H9 (cell line): ENCODE results near the gene RIC1. TPM values are rescaled to one million over a fixed set of nuclear protein-coding genes. Genes with fewer than 3 reads are reported as not detected.

ENCODE experiments used
- DNase-seq: peaks from one replicate; pipeline ENCODE4 v3.0.0-alpha.2; 2017
- H2AFZ ChIP-seq: one replicate; pipeline ENCODE4 v1.6.1; 2013; ENCODE audit warnings: mild to moderate bottlenecking, low read length, control low read depth, moderate library complexity
- H2AK5ac ChIP-seq: 2 replicates; pipeline ENCODE4 v1.6.1; 2013; ENCODE audit warnings: low read length, control low read depth, mixed read lengths; ENCODE audit not compliant: insufficient read length
- H2BK120ac ChIP-seq: one replicate; pipeline ENCODE4 v1.6.1; 2013; ENCODE audit warnings: low read depth, mild to moderate bottlenecking, low read length, control low read depth, inconsistent platforms; ENCODE audit not compliant: poor library complexity, severe bottlenecking
- H2BK12ac ChIP-seq: 2 replicates; pipeline ENCODE4 v1.6.1; 2013; ENCODE audit warnings: low read length, control low read depth, mixed read lengths, low read depth; ENCODE audit not compliant: insufficient read length
- H2BK15ac ChIP-seq: 2 replicates; pipeline ENCODE4 v1.6.1; 2013; ENCODE audit warnings: low read depth, low read length, control low read depth
- H2BK20ac ChIP-seq: one replicate; pipeline ENCODE4 v1.6.1; 2013; ENCODE audit warnings: low read depth, mild to moderate bottlenecking, low read length, control low read depth, inconsistent platforms; ENCODE audit not compliant: poor library complexity, severe bottlenecking
- H2BK5ac ChIP-seq: 2 replicates; pipeline ENCODE4 v1.6.1; 2013; ENCODE audit warnings: low read length, control low read depth, mixed read lengths; ENCODE audit not compliant: insufficient read length
- H3K14ac ChIP-seq: 2 replicates; pipeline ENCODE4 v1.6.1; 2013; ENCODE audit warnings: low read length, control low read depth; ENCODE audit not compliant: insufficient read depth
- H3K18ac ChIP-seq: 2 replicates; pipeline ENCODE4 v1.6.1; 2013; ENCODE audit warnings: low read depth, mild to moderate bottlenecking, mixed read lengths, low read length, control low read depth; ENCODE audit not compliant: insufficient read length
- H3K23ac ChIP-seq: 2 replicates; pipeline ENCODE4 v1.6.1; 2013; ENCODE audit warnings: low read length, control low read depth, mixed read lengths, low read depth; ENCODE audit not compliant: insufficient read length
- H3K23me2 ChIP-seq: 2 replicates; pipeline ENCODE4 v1.6.1; 2013; ENCODE audit warnings: low read depth, mild to moderate bottlenecking, mixed read lengths, low read length, control low read depth; ENCODE audit not compliant: insufficient read length, poor library complexity, severe bottlenecking
- H3K27ac ChIP-seq: 2 replicates; pipeline ENCODE4 v1.5.1; 2013; ENCODE audit warnings: low read length, control low read depth, mixed read lengths, low read depth; ENCODE audit not compliant: insufficient read length
- H3K27me3 ChIP-seq: 2 replicates; pipeline ENCODE4 v1.6.1; 2013; ENCODE audit warnings: low read length, control low read depth, inconsistent platforms; ENCODE audit not compliant: insufficient read depth
- H3K4ac ChIP-seq: 2 replicates; pipeline ENCODE4 v1.6.1; 2013; ENCODE audit warnings: low read depth, mild to moderate bottlenecking, control low read depth, inconsistent platforms, low read length, moderate library complexity
- H3K4me1 ChIP-seq: 2 replicates; pipeline ENCODE4 v1.6.1; 2013; ENCODE audit warnings: low read length, control low read depth, inconsistent platforms; ENCODE audit not compliant: insufficient read depth
- H3K4me2 ChIP-seq: 2 replicates; pipeline ENCODE4 v1.6.1; 2013; ENCODE audit warnings: low read length, control low read depth, mixed read lengths; ENCODE audit not compliant: insufficient read length, insufficient read depth
- H3K56ac ChIP-seq: 2 replicates; pipeline ENCODE4 v1.6.1; 2013; ENCODE audit warnings: low read depth, mild to moderate bottlenecking, mixed read lengths, low read length, control low read depth; ENCODE audit not compliant: insufficient read length
- H3K79me1 ChIP-seq: 2 replicates; pipeline ENCODE4 v1.6.1; 2013; ENCODE audit warnings: low read depth, mild to moderate bottlenecking, moderate library complexity, low read length, control low read depth, inconsistent platforms; ENCODE audit not compliant: insufficient read depth, poor library complexity, severe bottlenecking
- H3K79me2 ChIP-seq: 2 replicates; pipeline ENCODE4 v1.6.1; 2013; ENCODE audit warnings: low read length, control low read depth, inconsistent platforms; ENCODE audit not compliant: insufficient read depth
- H3K9ac ChIP-seq: 2 replicates; pipeline ENCODE4 v1.6.1; 2013; ENCODE audit warnings: low read length, control low read depth, mixed read lengths; ENCODE audit not compliant: insufficient read length; ENCODE audit errors: extremely low read depth
- H3K9me3 ChIP-seq: one replicate; pipeline ENCODE4 v1.6.1; 2013; ENCODE audit warnings: low read depth, low read length, inconsistent platforms; ENCODE audit not compliant: control insufficient read depth
- H3T11ph ChIP-seq: one replicate; pipeline ENCODE4 v1.6.1; 2013; ENCODE audit warnings: mild to moderate bottlenecking, low read length, control low read depth, inconsistent platforms
- H4K20me1 ChIP-seq: one replicate; pipeline ENCODE4 v1.6.1; 2013; ENCODE audit not compliant: control insufficient read depth, insufficient read length, insufficient read depth
- H4K5ac ChIP-seq: 2 replicates; pipeline ENCODE4 v1.6.1; 2013; ENCODE audit warnings: low read depth, mild to moderate bottlenecking, mixed read lengths, low read length, control low read depth; ENCODE audit not compliant: insufficient read length
- H4K8ac ChIP-seq: replicated peaks from 2 replicates; pipeline ENCODE4 v1.6.1; 2013; ENCODE audit warnings: low read length, control low read depth, mixed read lengths, low read depth; ENCODE audit not compliant: insufficient read length
- H4K91ac ChIP-seq: 2 replicates; pipeline ENCODE4 v1.6.1; 2013; ENCODE audit warnings: low read depth, mild to moderate bottlenecking, moderate library complexity, mixed read lengths, low read length, control low read depth; ENCODE audit not compliant: insufficient read length
- H3K27ac Mint-ChIP-seq, 3 experiments: 2 replicates in 2 of 3; 3 replicates in 1 of 3; pipeline ENCODE4 v1.8.0; 2020 to 2021; ENCODE audit warnings: mixed read lengths in 3 of 3, mild to moderate bottlenecking in 1 of 3, moderate library complexity in 1 of 3
- H3K27me3 Mint-ChIP-seq: 2 replicates; pipeline ENCODE4 v1.8.0; 2021; ENCODE audit warnings: low read depth, mild to moderate bottlenecking, moderate library complexity, mixed read lengths
- H3K36me3 Mint-ChIP-seq, 3 experiments: 2 replicates in 2 of 3; 3 replicates in 1 of 3; pipeline ENCODE4 v1.8.0; 2020 to 2021; ENCODE audit warnings: low read depth in 3 of 3, mixed read lengths in 3 of 3; ENCODE audit not compliant: insufficient read depth in 1 of 3
- H3K4me1 Mint-ChIP-seq, 2 experiments: 2 replicates each; pipeline ENCODE4 v1.8.0; 2020; ENCODE audit warnings: mixed read lengths in 2 of 2
- H3K4me3 Mint-ChIP-seq, 2 experiments: 2 replicates in 1 of 2; 3 replicates in 1 of 2; pipeline ENCODE4 v1.8.0; 2020 to 2021; ENCODE audit warnings: mild to moderate bottlenecking in 2 of 2, mixed read lengths in 2 of 2, moderate library complexity in 1 of 2
- H3K9me3 Mint-ChIP-seq, 2 experiments: 2 replicates in 1 of 2; 3 replicates in 1 of 2; pipeline ENCODE4 v1.8.0; 2020; ENCODE audit warnings: mild to moderate bottlenecking in 2 of 2, mixed read lengths in 2 of 2, moderate library complexity in 1 of 2
- CTCF ChIP-seq: fragments of 200-600 bp; sonication (generic); conservative IDR thresholded peaks from 3 replicates; pipeline ENCODE4 v1.8.0; 2021; ENCODE audit warnings: antibody characterized with exemption, mild to moderate bottlenecking
- WGBS: extraction: QIAGEN DNeasy Blood & Tissue Kit; methylation state at CpG from one replicate; pipeline ENCODE4 v1.1.7; 2013; ENCODE audit warnings: missing lambda C conversion rate, low lambda C conversion rate, mixed read lengths; ENCODE audit not compliant: insufficient read length; ENCODE audit errors: extremely low coverage; 5-methylcytosine and 5-hydroxymethylcytosine counted together
- total RNA-seq: library from RNA; stranded (reverse); gene quantifications from 2 replicates; pipeline ENCODE4 v1.2.1, GENCODE V29; 2021

Gene RIC1
- total RNA-seq, 1 experiment from 2014 or later, result 13.7 TPM

GRCh38 chr9:5786370-5787127, 157.6 kb downstream of the RIC1 start:
- no peak overlapping the region for H3K9ac ChIP-seq
- H3K4ac ChIP-seq, result no peak overlapping the region
- Mint-ChIP-seq H3K4me3 (no peak overlapping the region), H3K27me3 (no peaks in the 10 kb centered on the region; the same call in 1 of the 2 replicates), H3K27ac (no peak overlapping the region), H3K36me3 (peaks cover 18 to 42% (median 32%) of the 10 kb centered on the region in 3 experiments), H3K4me1 (peaks cover 8 to 9% of the 10 kb centered on the region in 2 experiments), H3K9me3 (peaks cover 18 to 20% of the 10 kb centered on the region in 2 experiments)
- H2AFZ ChIP-seq, result no peak overlapping the region
- no peak overlapping the region for H3K27ac ChIP-seq
- H2AK5ac ChIP-seq, result no peak overlapping the region
- H3K14ac ChIP-seq, result no peak overlapping the region
- no peak overlapping the region for H4K5ac ChIP-seq
- H3K9me3 ChIP-seq, result no peaks in the 10 kb centered on the region
- no peak overlapping the region for H2BK20ac ChIP-seq
- H2BK5ac ChIP-seq, result no peak overlapping the region
- H3K27me3 ChIP-seq, result no peaks in the 10 kb centered on the region
- H3K23ac ChIP-seq, result no peak overlapping the region
- TF ChIP-seq CTCF, result no peak
- H3K4me2 ChIP-seq, result no peak overlapping the region
- no peak overlapping the region for H4K91ac ChIP-seq
- no peaks in the 10 kb centered on the region for H3K79me1 ChIP-seq
- no peak for DNase-seq
- no peaks in the 10 kb centered on the region for H3K4me1 ChIP-seq
- H3K18ac ChIP-seq, result no peak overlapping the region
- H3K23me2 ChIP-seq, result no peaks in the 10 kb centered on the region
- no peaks in the 10 kb centered on the region for H4K20me1 ChIP-seq
- no peak overlapping the region for H3T11ph ChIP-seq
- H3K79me2 ChIP-seq, result no peaks in the 10 kb centered on the region
- H3K56ac ChIP-seq, result no peak overlapping the region
- no peak overlapping the region for H2BK12ac ChIP-seq
- WGBS, result no CpG with 5 or more reads among the region's 6 CpGs
- no peak overlapping the region for H2BK15ac ChIP-seq
- H2BK120ac ChIP-seq, result no peak overlapping the region
- H4K8ac ChIP-seq, result no peak overlapping the region
